GM08714 (cell line): ENCODE results near the gene SREK1IP1.
A peak's percentile ranks its signal among the peaks of the same experiment; 100 is the strongest.
"Not testable (repeated sequence)": the region's sequence is repeated elsewhere in the genome, so short reads cannot be mapped to it uniquely, and the experiment has no call there.

Experiments used
- H3K4me3 ChIP-seq: fragments of 200-500 bp; sonication (Bioruptor generic); 2 replicates; pipeline ENCODE4 v1.5.1; 2014; ENCODE audit warnings: mild to moderate bottlenecking, low read length, inconsistent platforms
- ZNF274 ChIP-seq: IDR thresholded peaks from 2 replicates; pipeline ENCODE4 v1.6.1; 2012; ENCODE audit warnings: mild to moderate bottlenecking, low read depth, low read length

The SREK1IP1 gene

GRCh38 chr5:64742821-64743220 is 25.7 kb downstream of the SREK1IP1 start:
- no peak for TF ChIP-seq ZNF274
- no peak overlapping the region for H3K4me3 ChIP-seq

- no peak overlapping the region for H3K4me3 ChIP-seq
- no peak for TF ChIP-seq ZNF274
Measured at GRCh38 chr5:64742411-64742810, 26.1 kb downstream of the SREK1IP1 start.

GRCh38 chr5:64727150-64727549 is 41.3 kb downstream of the SREK1IP1 start:
- H3K4me3 ChIP-seq, result no peak overlapping the region
- no peak for TF ChIP-seq ZNF274

GRCh38 chr5:64722588-64722987 is 45.9 kb downstream of the SREK1IP1 start:
- TF ChIP-seq ZNF274, result no peak
- no peak overlapping the region for H3K4me3 ChIP-seq

GRCh38 chr5:64714495-64714894 is 54.0 kb downstream of the SREK1IP1 start:
- not testable (repeated sequence) for H3K4me3 ChIP-seq

- no peak overlapping the region for H3K4me3 ChIP-seq
Measured at GRCh38 chr5:64707191-64707590, 61.3 kb downstream of the SREK1IP1 start.

GRCh38 chr5:64706074-64706473 is 62.4 kb downstream of the SREK1IP1 start:
- not testable (repeated sequence) for H3K4me3 ChIP-seq

More at GRCh38 chr5:64707191-64707590, 61.3 kb downstream of the SREK1IP1 start:
- TF ChIP-seq ZNF274, result no peak

- H3K4me3 ChIP-seq, result no peak overlapping the region
- TF ChIP-seq ZNF274, result no peak
Measured at GRCh38 chr5:64700765-64701164, 67.7 kb downstream of the SREK1IP1 start.

- H3K4me3 ChIP-seq, result not testable (repeated sequence)
Measured at GRCh38 chr5:64696414-64696813, 72.1 kb downstream of the SREK1IP1 start.

GRCh38 chr5:64693636-64694035 is 74.9 kb downstream of the SREK1IP1 start:
- TF ChIP-seq ZNF274, result no peak
- H3K4me3 ChIP-seq, result no peak overlapping the region

GRCh38 chr5:64691291-64691690 is 77.2 kb downstream of the SREK1IP1 start:
- TF ChIP-seq ZNF274, result no peak
- no peak overlapping the region for H3K4me3 ChIP-seq

GRCh38 chr5:64690417-64691151 is 77.9 kb downstream of the SREK1IP1 start, which contains the start of gene SHISAL2B:
Gene SHISAL2B (plus strand): TSS chr5:64690503. CDS start chr5:64690624, 121 bp downstream.
- no peak for TF ChIP-seq ZNF274
- H3K4me3 ChIP-seq, result peak within 1 kb of the TSS; percentile 17; the same call in 1 of the 2 replicates

- TF ChIP-seq ZNF274, result no peak
- peak overlapping the region; percentile 17; the same call in 1 of the 2 replicates for H3K4me3 ChIP-seq
Measured at GRCh38 chr5:64690104-64690416, 78.4 kb downstream of the SREK1IP1 start.

- no peak overlapping the region for H3K4me3 ChIP-seq
- no peak for TF ChIP-seq ZNF274
Measured at GRCh38 chr5:64688965-64689364, 79.5 kb downstream of the SREK1IP1 start.

GRCh38 chr5:64688391-64688790 is 80.1 kb downstream of the SREK1IP1 start:
- no peak overlapping the region for H3K4me3 ChIP-seq
- no peak for TF ChIP-seq ZNF274

- no peak for TF ChIP-seq ZNF274
Measured at GRCh38 chr5:64685866-64686265, 82.6 kb downstream of the SREK1IP1 start.

More at GRCh38 chr5:64685866-64686265, 82.6 kb downstream of the SREK1IP1 start:
- no peak overlapping the region for H3K4me3 ChIP-seq
